OCI-LY1 (cell line): Measurements from ENCODE around the gene GPR3.

Experiments
- H2AFZ ChIP-seq: fragments of 200-600 bp; sonication (generic), shearing (Covaris generic); 2 replicates; pipeline ENCODE4 v1.6.0; 2014; ENCODE audit warnings: antibody characterized with exemption, mild to moderate bottlenecking, low read length
- H3F3A ChIP-seq: fragments of 200-600 bp; sonication (generic), shearing (Covaris generic); 2 replicates; pipeline ENCODE4 v1.6.0; 2014; ENCODE audit warnings: mild to moderate bottlenecking, antibody characterized with exemption, low read length, moderate library complexity; ENCODE audit not compliant: insufficient read depth
- H3K27ac ChIP-seq: fragments of 200-600 bp; sonication (generic); 2 replicates; pipeline ENCODE4 v1.5.1; 2014; ENCODE audit warnings: low read length, mixed run types, mild to moderate bottlenecking, low read depth; ENCODE audit not compliant: poor library complexity, severe bottlenecking
- H3K27me3 ChIP-seq: fragments of 200-600 bp; sonication (generic); 2 replicates; pipeline ENCODE4 v1.6.0; 2014; ENCODE audit warnings: antibody characterized with exemption, mild to moderate bottlenecking, low read length, moderate library complexity; ENCODE audit not compliant: insufficient read depth
- H3K36me3 ChIP-seq: fragments of 200-600 bp; sonication (generic); 2 replicates; pipeline ENCODE4 v1.6.1; 2014; ENCODE audit warnings: mild to moderate bottlenecking, antibody characterized with exemption, low read length, moderate library complexity, mixed read lengths; ENCODE audit not compliant: insufficient read depth
- H3K4me1 ChIP-seq: fragments of 200-600 bp; sonication (generic); 2 replicates; pipeline ENCODE4 v1.5.1; 2014; ENCODE audit warnings: mild to moderate bottlenecking, low read length, moderate library complexity; ENCODE audit not compliant: insufficient read depth, severe bottlenecking
- H3K4me2 ChIP-seq: fragments of 200-600 bp; sonication (generic), shearing (Covaris generic); 2 replicates; pipeline ENCODE4 v1.6.1; 2014; ENCODE audit warnings: low read length
- H3K4me3 ChIP-seq: fragments of 200-600 bp; sonication (generic); 2 replicates; pipeline ENCODE4 v1.5.1; 2014; ENCODE audit warnings: low read length, low read depth, mild to moderate bottlenecking, mixed read lengths; ENCODE audit not compliant: poor library complexity, severe bottlenecking
- H3K79me2 ChIP-seq: fragments of 200-600 bp; shearing (Covaris generic); 2 replicates; pipeline ENCODE4 v1.6.1; 2016; ENCODE audit warnings: mixed run types, low read length, mixed read lengths; ENCODE audit not compliant: insufficient read depth
- H3K9ac ChIP-seq: fragments of 200-600 bp; sonication (generic), shearing (Covaris generic); 2 replicates; pipeline ENCODE4 v1.6.1; 2014; ENCODE audit warnings: mild to moderate bottlenecking, low read length, mixed read lengths
- H3K9me2 ChIP-seq: fragments of 200-600 bp; sonication (generic), shearing (Covaris generic); 2 replicates; pipeline ENCODE4 v1.6.1; 2014; ENCODE audit warnings: low read depth, mild to moderate bottlenecking, low read length, mixed read lengths
- H3K9me3 ChIP-seq: fragments of 200-600 bp; shearing (Covaris generic); 2 replicates; pipeline ENCODE4 v1.6.1; 2014; ENCODE audit warnings: low read length, mixed read lengths
- H4K20me1 ChIP-seq: fragments of 200-600 bp; sonication (generic), shearing (Covaris generic); 2 replicates; pipeline ENCODE4 v1.6.0; 2016; ENCODE audit warnings: mild to moderate bottlenecking, low read length; ENCODE audit not compliant: insufficient read depth
- EZH2 ChIP-seq: fragments of 200-600 bp; sonication (generic), shearing (Covaris generic); IDR thresholded peaks from 2 replicates; pipeline ENCODE4 v1.8.0; 2017; ENCODE audit warnings: borderline replicate concordance, mixed run types, mild to moderate bottlenecking, antibody characterized with exemption, low read length, moderate library complexity, mixed read lengths
- TF ChIP-seq, protein P1 (sequence below): fragments of 200-600 bp; sonication (generic), shearing (Covaris generic); IDR thresholded peaks from 2 replicates; pipeline ENCODE4 v1.5.1; 2017; ENCODE audit warnings: mild to moderate bottlenecking, antibody characterized with exemption, low read length, moderate library complexity, mixed read lengths

GPR3 gene

DNA sequence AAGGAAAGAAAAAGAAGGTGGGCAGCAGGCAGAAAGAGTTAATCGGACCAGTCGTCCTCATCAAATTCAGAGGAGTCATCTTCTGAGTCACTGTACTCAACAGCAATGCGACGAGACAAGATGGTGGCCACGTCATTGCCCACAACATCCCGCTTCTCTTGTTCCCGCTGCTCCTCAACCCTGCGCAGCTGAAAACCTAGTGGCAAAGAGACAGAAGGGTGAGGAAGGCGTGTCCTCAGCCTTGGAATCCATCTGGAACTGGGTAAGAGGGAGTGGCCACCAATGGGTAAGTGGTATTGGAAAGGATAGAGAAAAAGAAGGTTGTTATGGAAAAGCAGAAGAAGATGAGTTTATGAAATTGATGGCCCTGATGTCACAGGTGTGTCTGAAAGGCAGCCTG is 15.7 kb downstream of the GPR3 start:
- Histone ChIP-seq H3K9ac (no peak overlapping the region), H2AFZ (no peak overlapping the region), H4K20me1 (no peaks in the 10 kb centered on the region), H3K9me3 (no peaks in the 10 kb centered on the region), H3K79me2 (no peaks in the 10 kb centered on the region), H3K9me2 (no peaks in the 10 kb centered on the region), H3K27me3 (no peaks in the 10 kb centered on the region), H3K4me1 (peaks cover 52% of the 10 kb centered on the region), H3K36me3 (peaks cover 73% of the 10 kb centered on the region), H3F3A (no peaks in the 10 kb centered on the region; the same call in 1 of the 2 replicates), H3K27ac (no peak overlapping the region), H3K4me3 (no peak overlapping the region), H3K4me2 (no peak overlapping the region)
- TF ChIP-seq, protein P1, sequence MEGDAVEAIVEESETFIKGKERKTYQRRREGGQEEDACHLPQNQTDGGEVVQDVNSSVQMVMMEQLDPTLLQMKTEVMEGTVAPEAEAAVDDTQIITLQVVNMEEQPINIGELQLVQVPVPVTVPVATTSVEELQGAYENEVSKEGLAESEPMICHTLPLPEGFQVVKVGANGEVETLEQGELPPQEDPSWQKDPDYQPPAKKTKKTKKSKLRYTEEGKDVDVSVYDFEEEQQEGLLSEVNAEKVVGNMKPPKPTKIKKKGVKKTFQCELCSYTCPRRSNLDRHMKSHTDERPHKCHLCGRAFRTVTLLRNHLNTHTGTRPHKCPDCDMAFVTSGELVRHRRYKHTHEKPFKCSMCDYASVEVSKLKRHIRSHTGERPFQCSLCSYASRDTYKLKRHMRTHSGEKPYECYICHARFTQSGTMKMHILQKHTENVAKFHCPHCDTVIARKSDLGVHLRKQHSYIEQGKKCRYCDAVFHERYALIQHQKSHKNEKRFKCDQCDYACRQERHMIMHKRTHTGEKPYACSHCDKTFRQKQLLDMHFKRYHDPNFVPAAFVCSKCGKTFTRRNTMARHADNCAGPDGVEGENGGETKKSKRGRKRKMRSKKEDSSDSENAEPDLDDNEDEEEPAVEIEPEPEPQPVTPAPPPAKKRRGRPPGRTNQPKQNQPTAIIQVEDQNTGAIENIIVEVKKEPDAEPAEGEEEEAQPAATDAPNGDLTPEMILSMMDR = no peak
- no peak for TF ChIP-seq EZH2

- Histone ChIP-seq H3F3A (no peaks in the 10 kb centered on the region; the same call in 1 of the 2 replicates), H3K27ac (no peak overlapping the region), H3K36me3 (peaks cover 88% of the 10 kb centered on the region), H3K27me3 (no peaks in the 10 kb centered on the region), H3K9ac (no peak overlapping the region), H3K79me2 (no peaks in the 10 kb centered on the region), H4K20me1 (no peaks in the 10 kb centered on the region), H3K4me2 (no peak overlapping the region), H3K9me2 (no peaks in the 10 kb centered on the region), H3K9me3 (no peaks in the 10 kb centered on the region), H3K4me1 (peaks cover 37% of the 10 kb centered on the region), H3K4me3 (no peak overlapping the region), H2AFZ (no peak overlapping the region)
- TF ChIP-seq EZH2 = no peak
- TF ChIP-seq, protein P1 = no peak
Observed at GRCh38 chr1:27409669-27410068, 17.2 kb downstream of the GPR3 start.

GRCh38 chr1:27410709-27411108 is 18.3 kb downstream of the GPR3 start:
- peaks cover 27% of the 10 kb centered on the region for H3K4me1 ChIP-seq
- H3K27ac ChIP-seq = no peak overlapping the region
- no peaks in the 10 kb centered on the region for H3K27me3 ChIP-seq
- no peak overlapping the region for H3K4me2 ChIP-seq
- no peaks in the 10 kb centered on the region; the same call in 1 of the 2 replicates for H3F3A ChIP-seq
- H3K4me3 ChIP-seq = no peak overlapping the region
- peaks cover 92% of the 10 kb centered on the region for H3K36me3 ChIP-seq
- no peaks in the 10 kb centered on the region for H3K79me2 ChIP-seq
- no peaks in the 10 kb centered on the region for H3K9me2 ChIP-seq
- H3K9ac ChIP-seq = no peak overlapping the region
- H2AFZ ChIP-seq = no peak overlapping the region
- no peaks in the 10 kb centered on the region for H4K20me1 ChIP-seq
- TF ChIP-seq, protein P1 = no peak
- TF ChIP-seq EZH2 = no peak
- H3K9me3 ChIP-seq = no peaks in the 10 kb centered on the region
